Measurements from ENCODE around the gene PTH2.

The PTH2 gene

GRCh38 chr19:49430678-49431329, 7.6 kb upstream of the PTH2 start:
- DNase-seq: no peak

- DNase-seq: no peak
Measured at GRCh38 chr19:49430172-49430677, 7.0 kb upstream of the PTH2 start.

GRCh38 chr19:49428547-49429451, 5.6 kb upstream of the PTH2 start:
- no peak for DNase-seq

- DNase-seq: no peak
Measured at GRCh38 chr19:49427855-49428546, 4.8 kb upstream of the PTH2 start.

GRCh38 chr19:49427339-49427738, 4.1 kb upstream of the PTH2 start:
- no peak for DNase-seq

GRCh38 chr19:49425922-49426592, 2.8 kb upstream of the PTH2 start:
- no peak for DNase-seq

- DNase-seq: no peak
Measured at GRCh38 chr19:49425178-49425577, 1.9 kb upstream of the PTH2 start, which contains the start of gene GFY. TSS of gene GFY (plus strand) at chr19:49425388. CDS start at chr19:49426431, 1,043 bp downstream.

GRCh38 chr19:49423985-49424303, 703 bp upstream of the PTH2 start:
- DNase-seq: no peak

GRCh38 chr19:49422407-49423070, 702 bp downstream of the PTH2 start:
- DNase-seq: peak; percentile 71

- DNase-seq: no peak
Measured at GRCh38 chr19:49421878-49422202, 1.4 kb downstream of the PTH2 start.

- DNase-seq: peak; percentile 86
Measured at GRCh38 chr19:49421039-49421877, 2.0 kb downstream of the PTH2 start.

- no peak for DNase-seq
Measured at GRCh38 chr19:49420227-49420626, 3.0 kb downstream of the PTH2 start.

GRCh38 chr19:49419173-49419572, 4.1 kb downstream of the PTH2 start:
- no peak for DNase-seq

GRCh38 chr19:49418511-49418910, 4.7 kb downstream of the PTH2 start:
- DNase-seq: peak; percentile 21

- no peak for DNase-seq
Measured at GRCh38 chr19:49417088-49417487, 6.2 kb downstream of the PTH2 start.

- no peak for DNase-seq
Measured at GRCh38 chr19:49415810-49416200, 7.4 kb downstream of the PTH2 start.

- no peak for DNase-seq
Measured at GRCh38 chr19:49415102-49415809, 8.0 kb downstream of the PTH2 start.

- DNase-seq: no peak
Measured at GRCh38 chr19:49414256-49414655, 9.0 kb downstream of the PTH2 start.

- no peak for DNase-seq
Measured at GRCh38 chr19:49413348-49413747, 9.9 kb downstream of the PTH2 start.

- DNase-seq: no peak
Measured at GRCh38 chr19:49411681-49412326, 11.4 kb downstream of the PTH2 start.

All from NCI-H1694 (cell line).